Measurements from ENCODE around the gene PLXNA2.

GRCh38 chr1:208175508-208175895, 68.7 kb downstream of the PLXNA2 start:
- TF ChIP-seq FOSL2 (IDR thresholded peaks at IDR 0.05) (no peak), FOSL2 (CRISPR knock-in tag; IDR thresholded peaks at IDR 0.05) (no peak), ZNF302 (CRISPR knock-in tag; IDR thresholded peaks at IDR 0.05) (no peak), EP300 (IDR thresholded peaks at IDR 0.05) (no peak), MYC (IDR thresholded peaks at IDR 0.05; ENCODE audit: borderline replicate concordance, low read length) (no peak), RAD21 (conservative IDR thresholded peaks at IDR 0.05 in 1 of 2, IDR thresholded peaks at IDR 0.05 in 1 of 2) (no peak)
